H1 (cell line): ENCODE results near the gene TCFL5. TPM values are rescaled to one million over a fixed set of nuclear protein-coding genes. Genes with fewer than 3 reads are reported as not detected.

Source experiments
- FOSL1 ChIP-seq: IDR thresholded peaks from 2 replicates; pipeline ENCODE4 v1.6.1; 2011; ENCODE audit warnings: mild to moderate bottlenecking, low read depth, low read length, moderate library complexity; ENCODE audit not compliant: insufficient read depth
- GTF2F1 ChIP-seq: IDR thresholded peaks from 2 replicates; pipeline ENCODE4 v1.6.1; 2012; ENCODE audit warnings: low read depth, low read length, improper control_type of control experiment, borderline replicate concordance
- RAD21 ChIP-seq, 2 experiments: IDR thresholded peaks in 1 of 2; conservative IDR thresholded peaks in 1 of 2; 2 replicates each; pipeline ENCODE4 v1.6.1; 2011; ENCODE audit warnings: low read depth in 2 of 2, low read length in 2 of 2, improper control_type of control experiment in 1 of 2, inconsistent platforms in 1 of 2, mild to moderate bottlenecking in 1 of 2, moderate library complexity in 1 of 2
- RFX5 ChIP-seq: IDR thresholded peaks from 2 replicates; pipeline ENCODE4 v1.6.1; 2011; ENCODE audit warnings: low read depth, low read length, improper control_type of control experiment, borderline replicate concordance
- SAP30 ChIP-seq: fragments of 300-600 bp; sonication (generic); IDR thresholded peaks from 2 replicates; pipeline ENCODE4 v1.7.1; 2012; ENCODE audit warnings: low read length, moderate library complexity, mild to moderate bottlenecking, inconsistent platforms; ENCODE audit not compliant: insufficient read depth, insufficient replicate concordance
- SIN3A ChIP-seq, 2 experiments: IDR thresholded peaks in 1 of 2; conservative IDR thresholded peaks in 1 of 2; 2 replicates each; pipeline ENCODE4 v1.6.1; 2011 to 2012; ENCODE audit warnings: low read length in 2 of 2, improper control_type of control experiment in 1 of 2, low read depth in 1 of 2, mild to moderate bottlenecking in 1 of 2
- SP1 ChIP-seq: IDR thresholded peaks from 2 replicates; pipeline ENCODE4 v1.6.1; 2011; ENCODE audit warnings: low read depth, low read length
- TAF7 ChIP-seq: optimal IDR thresholded peaks from 2 replicates; pipeline ENCODE3; 2011; ENCODE audit warnings: low read depth, mild to moderate bottlenecking, inconsistent platforms, low read length, moderate library complexity, borderline replicate concordance
- polyA plus RNA-seq, 7 experiments: library from polyadenylated mRNA; depleted of rRNA in 3 of 7; stranded (reverse) in 5 of 7; unstranded in 2 of 7; fragments of >200 nt in 5 of 7; fragments of 200-250 nt in 2 of 7; gene quantifications; 1 replicate in 5 of 7; 2 replicates in 1 of 7; 4 replicates in 1 of 7; pipeline versions ENCODE4 v1.2.1 to v1.2.3, GENCODE V29; 2011 to 2013; ENCODE audit warnings: missing spikeins in 2 of 7, mixed read lengths in 2 of 7
- total RNA-seq: library from RNA; stranded (reverse); fragmentation: NEBNext Ultra II Directional; extraction: Animal tissue kit (Norgen Biotek cat#: 25700); gene quantifications from 2 replicates; pipeline ENCODE4 v1.2.1, GENCODE V29; 2021

Gene TCFL5
- total and polyA plus RNA-seq, 2 of the 8 experiments (the other 6 are each of a cell fraction or from before 2014, with no cell fraction given), result 6.2 to 15.0 TPM

DNA sequence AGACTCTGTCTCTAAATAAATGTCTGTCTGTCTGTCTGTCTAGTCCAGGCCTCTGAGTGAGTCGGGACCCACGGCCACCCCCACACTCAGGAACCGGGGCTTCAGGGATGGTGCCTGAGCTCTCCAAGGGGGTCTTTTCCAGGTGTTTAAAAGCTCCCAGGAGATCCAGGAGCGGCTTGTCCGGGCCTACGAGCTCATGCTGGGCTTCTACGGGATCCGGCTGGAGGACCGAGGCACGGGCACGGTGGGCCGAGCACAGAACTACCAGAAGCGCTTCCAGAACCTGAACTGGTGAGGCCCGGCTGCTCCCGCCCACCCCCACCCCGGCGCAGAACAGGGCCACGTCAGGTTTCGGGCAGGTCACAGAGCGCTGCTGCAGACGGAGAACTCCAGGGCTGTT, 50.3 kb downstream of the TCFL5 start (continued):
- TF ChIP-seq RAD21 (IDR thresholded peaks at IDR 0.05 in 1 of 2, conservative IDR thresholded peaks at IDR 0.05 in 1 of 2; ENCODE audit: low read depth in 2 of 2, low read length in 2 of 2) (no peak), SAP30 (no peak), SIN3A (conservative IDR thresholded peaks at IDR 0.05 in 1 of 2, IDR thresholded peaks at IDR 0.05 in 1 of 2; ENCODE audit: low read depth in 1 of 2, low read length in 2 of 2) (no peak), SP1 (no peak), FOSL1 (no peak), RFX5 (no peak), GTF2F1 (no peak), TAF7 (no peak)
